Nephron (organoid): ENCODE measurements around the gene MCM7.

Source experiments
- H3K27ac Mint-ChIP-seq, 3 experiments: 2 replicates each; pipeline ENCODE4 v1.8.0; 2020; ENCODE audit warnings: mixed read lengths in 3 of 3, mild to moderate bottlenecking in 2 of 3, moderate library complexity in 1 of 3
- H3K27me3 Mint-ChIP-seq: 2 replicates; pipeline ENCODE4 v1.8.0; 2021; ENCODE audit warnings: low read depth, mild to moderate bottlenecking, moderate library complexity, mixed read lengths
- H3K36me3 Mint-ChIP-seq: 2 replicates; pipeline ENCODE4 v1.8.0; 2020; ENCODE audit warnings: low read depth, mixed read lengths
- H3K4me1 Mint-ChIP-seq: 2 replicates; pipeline ENCODE4 v1.8.0; 2020; ENCODE audit warnings: mixed read lengths
- H3K4me3 Mint-ChIP-seq, 3 experiments: 2 replicates each; pipeline ENCODE4 v1.8.0; 2020; ENCODE audit warnings: mild to moderate bottlenecking in 3 of 3, mixed read lengths in 3 of 3, moderate library complexity in 2 of 3
- H3K9me3 Mint-ChIP-seq: 2 replicates; pipeline ENCODE4 v1.8.0; 2020; ENCODE audit warnings: mixed read lengths
- CTCF ChIP-seq, 3 experiments: fragments of 200-600 bp; sonication (generic); IDR thresholded peaks; one replicate each; pipeline ENCODE4 v1.5.0; 2021; ENCODE audit warnings: antibody characterized with exemption in 3 of 3; ENCODE audit not compliant: unreplicated experiment in 3 of 3

Gene MCM7

GRCh38 chr7:100081535-100082102, 19.6 kb downstream of the MCM7 start, which contains the start of gene ZNF3:
Gene ZNF3, minus strand, starts transcription at chr7:100081723. Its CDS starts 4,366 bp downstream, at chr7:100077357.
- peaks cover 25% of the 10 kb centered on the region for H3K9me3 Mint-ChIP-seq
- H3K4me3 Mint-ChIP-seq: peak within 1 kb of the TSS; percentile 89 to 99 (median 95)

DNA sequence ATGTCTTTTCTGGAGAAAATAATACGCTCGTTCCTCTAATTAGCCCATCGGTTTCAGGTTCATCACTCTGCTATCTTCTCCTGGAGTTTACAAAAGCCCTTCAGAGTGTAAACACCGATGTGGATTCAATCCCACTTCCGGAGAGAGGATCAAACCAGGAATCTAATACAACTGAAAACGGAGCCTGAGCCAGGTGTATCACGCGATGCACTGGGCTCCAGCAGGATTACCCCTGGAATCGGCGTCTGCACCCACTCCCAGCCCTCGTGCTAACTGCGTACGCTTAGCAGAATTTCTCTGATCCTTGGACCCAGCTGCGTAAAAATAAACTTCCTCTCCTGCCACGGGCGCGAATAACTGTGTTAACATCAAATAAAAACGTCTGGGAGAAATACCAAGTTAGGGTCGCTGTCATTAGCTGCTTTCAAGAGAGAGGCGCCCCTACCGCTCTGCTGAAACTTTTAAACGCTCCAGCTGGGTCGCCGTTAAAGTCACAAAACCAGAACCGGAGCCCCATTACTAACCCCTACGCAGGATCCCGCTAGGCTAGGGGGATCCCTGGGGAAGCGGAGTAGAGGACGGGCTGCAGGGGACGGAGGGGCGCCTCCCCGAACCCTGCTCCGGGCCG, 20.2 kb downstream of the MCM7 start:
- Mint-ChIP-seq H3K36me3 (peaks cover 56% of the 10 kb centered on the region), H3K9me3 (peaks cover 30% of the 10 kb centered on the region), H3K4me3 (peak overlapping the region; percentile 89 to 99 (median 95)), H3K27me3 (no peaks in the 10 kb centered on the region), H3K27ac (peak overlapping the region; percentile 83 to 98 (median 91)), H3K4me1 (peaks cover 35% of the 10 kb centered on the region)
- no peak for TF ChIP-seq CTCF (IDR thresholded peaks at IDR 0.05; ENCODE audit: unreplicated experiment in 3 of 3)

More at GRCh38 chr7:100081535-100082102, 19.6 kb downstream of the MCM7 start, which contains the start of gene ZNF3:
- Mint-ChIP-seq H3K27me3 (no peaks in the 10 kb centered on the region), H3K27ac (peak within 1 kb of the TSS; percentile 83 to 98 (median 91)), H3K36me3 (peaks cover 50% of the 10 kb centered on the region), H3K4me1 (peaks cover 35% of the 10 kb centered on the region)
- peak; percentile 93 to 98 (median 95) for TF ChIP-seq CTCF (IDR thresholded peaks at IDR 0.05; ENCODE audit: unreplicated experiment in 3 of 3)

GRCh38 chr7:100079024-100079560, 22.1 kb downstream of the MCM7 start:
- peaks cover 35% of the 10 kb centered on the region for H3K4me1 Mint-ChIP-seq
- no peak for TF ChIP-seq CTCF (IDR thresholded peaks at IDR 0.05; ENCODE audit: unreplicated experiment in 3 of 3)
- peak overlapping the region; percentile 89 to 99 (median 95) for H3K4me3 Mint-ChIP-seq
- H3K27me3 Mint-ChIP-seq: peaks cover 3% of the 10 kb centered on the region
- H3K36me3 Mint-ChIP-seq: peaks cover 75% of the 10 kb centered on the region
- H3K9me3 Mint-ChIP-seq: peaks cover 48% of the 10 kb centered on the region
- H3K27ac Mint-ChIP-seq: peak overlapping the region; percentile 26 to 61 (median 43)

- Mint-ChIP-seq H3K9me3 (peaks cover 61% of the 10 kb centered on the region), H3K4me1 (peaks cover 29% of the 10 kb centered on the region), H3K27me3 (peaks cover 7% of the 10 kb centered on the region), H3K36me3 (peaks cover 94% of the 10 kb centered on the region), H3K4me3 (peak overlapping the region; percentile 36 to 74 (median 74)), H3K27ac (no peak overlapping the region)
- TF ChIP-seq CTCF (IDR thresholded peaks at IDR 0.05; ENCODE audit: unreplicated experiment in 3 of 3): no peak
Observed at GRCh38 chr7:100077205-100077604, 24.0 kb downstream of the MCM7 start.

DNA sequence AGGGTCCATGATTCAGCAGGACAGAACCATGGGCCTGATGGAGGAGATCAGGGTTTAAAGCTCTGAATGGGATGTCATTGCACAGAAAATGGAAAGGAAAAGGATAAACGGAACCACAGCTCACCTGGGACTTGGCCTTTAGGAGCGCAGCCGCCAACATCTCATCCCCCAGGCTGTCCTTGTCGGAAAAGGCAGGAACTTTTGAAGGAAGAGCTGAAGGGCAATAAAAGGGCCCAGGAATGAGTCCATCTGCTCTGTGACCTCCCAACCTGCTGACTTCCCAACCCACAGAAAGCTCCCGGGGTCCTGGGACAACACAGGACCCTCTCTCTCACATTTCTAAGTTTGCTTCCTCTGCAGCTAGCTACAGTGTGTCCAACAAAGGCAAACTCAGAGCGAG, 25.8 kb downstream of the MCM7 start:
- Mint-ChIP-seq H3K4me1 (peaks cover 14% of the 10 kb centered on the region), H3K36me3 (peaks cover 99% of the 10 kb centered on the region), H3K27me3 (peaks cover 7% of the 10 kb centered on the region), H3K9me3 (peaks cover 70% of the 10 kb centered on the region), H3K4me3 (peak overlapping the region in 1 of 3 experiments; percentile 29), H3K27ac (no peak overlapping the region)
- no peak for TF ChIP-seq CTCF (IDR thresholded peaks at IDR 0.05; ENCODE audit: unreplicated experiment in 3 of 3)
